ENCODE measurements around the gene LMBR1.
A peak's percentile ranks its signal among the peaks of the same experiment; 100 is the strongest.
"Not testable (repeated sequence)": the region's sequence is repeated elsewhere in the genome, so short reads cannot be mapped to it uniquely, and the experiment has no call there.

The LMBR1 gene

GRCh38 chr7:156898938-156899337 is 6.0 kb upstream of the LMBR1 start:
- H3K36me3 ChIP-seq (ENCODE audit: control insufficient read depth, low read depth, low read length): no peaks in the 10 kb centered on the region
- H3K9me3 ChIP-seq (ENCODE audit: control insufficient read depth, low read depth, low read length): no peaks in the 10 kb centered on the region
- no peak overlapping the region for H3K4me3 ChIP-seq (ENCODE audit: low read length)
- no peaks in the 10 kb centered on the region for H3K27me3 ChIP-seq (ENCODE audit: control insufficient read depth, insufficient read depth, low read length)
- no peaks in the 10 kb centered on the region for H3K4me1 ChIP-seq (ENCODE audit: control insufficient read depth, low read depth, low read length)
- H3K27ac ChIP-seq (ENCODE audit: low read length): no peak overlapping the region
- no peak overlapping the region for H3K9ac ChIP-seq (ENCODE audit: low read length)

GRCh38 chr7:156897673-156898072 is 4.7 kb upstream of the LMBR1 start:
- H3K27me3 ChIP-seq (ENCODE audit: control insufficient read depth, insufficient read depth, low read length): no peaks in the 10 kb centered on the region
- H3K9me3 ChIP-seq (ENCODE audit: control insufficient read depth, low read depth, low read length): no peaks in the 10 kb centered on the region
- no peaks in the 10 kb centered on the region for H3K4me1 ChIP-seq (ENCODE audit: control insufficient read depth, low read depth, low read length)
- no peak overlapping the region for H3K9ac ChIP-seq (ENCODE audit: low read length)
- H3K36me3 ChIP-seq (ENCODE audit: control insufficient read depth, low read depth, low read length): no peaks in the 10 kb centered on the region
- H3K4me3 ChIP-seq (ENCODE audit: low read length): no peak overlapping the region
- no peak overlapping the region for H3K27ac ChIP-seq (ENCODE audit: low read length)

- H3K4me3 ChIP-seq (ENCODE audit: low read length): no peak overlapping the region
- H3K4me1 ChIP-seq (ENCODE audit: control insufficient read depth, low read depth, low read length): no peaks in the 10 kb centered on the region
- H3K36me3 ChIP-seq (ENCODE audit: control insufficient read depth, low read depth, low read length): no peaks in the 10 kb centered on the region
- H3K9ac ChIP-seq (ENCODE audit: low read length): no peak overlapping the region
- H3K9me3 ChIP-seq (ENCODE audit: control insufficient read depth, low read depth, low read length): no peaks in the 10 kb centered on the region
- H3K27ac ChIP-seq (ENCODE audit: low read length): no peak overlapping the region
- no peaks in the 10 kb centered on the region for H3K27me3 ChIP-seq (ENCODE audit: control insufficient read depth, insufficient read depth, low read length)
Observed at GRCh38 chr7:156896388-156897022, 3.5 kb upstream of the LMBR1 start.

- H3K9me3 ChIP-seq (ENCODE audit: control insufficient read depth, low read depth, low read length): no peaks in the 10 kb centered on the region
- no peak overlapping the region for H3K4me3 ChIP-seq (ENCODE audit: low read length)
- no peaks in the 10 kb centered on the region for H3K4me1 ChIP-seq (ENCODE audit: control insufficient read depth, low read depth, low read length)
- H3K27ac ChIP-seq (ENCODE audit: low read length): no peak overlapping the region
- H3K9ac ChIP-seq (ENCODE audit: low read length): no peak overlapping the region
- H3K27me3 ChIP-seq (ENCODE audit: control insufficient read depth, insufficient read depth, low read length): no peaks in the 10 kb centered on the region
- no peaks in the 10 kb centered on the region for H3K36me3 ChIP-seq (ENCODE audit: control insufficient read depth, low read depth, low read length)
Observed at GRCh38 chr7:156895024-156895780, 2.2 kb upstream of the LMBR1 start.

GRCh38 chr7:156892081-156892800 is 742 bp downstream of the LMBR1 start:
- H3K36me3 ChIP-seq (ENCODE audit: control insufficient read depth, low read depth, low read length): no peaks in the 10 kb centered on the region
- H3K9ac ChIP-seq (ENCODE audit: low read length): peak overlapping the region; percentile 69
- no peaks in the 10 kb centered on the region for H3K4me1 ChIP-seq (ENCODE audit: control insufficient read depth, low read depth, low read length)
- no peaks in the 10 kb centered on the region for H3K27me3 ChIP-seq (ENCODE audit: control insufficient read depth, insufficient read depth, low read length)
- peak overlapping the region; percentile 96 for H3K4me3 ChIP-seq (ENCODE audit: low read length)
- H3K9me3 ChIP-seq (ENCODE audit: control insufficient read depth, low read depth, low read length): no peaks in the 10 kb centered on the region
- peak overlapping the region; percentile 27 for H3K27ac ChIP-seq (ENCODE audit: low read length)

GRCh38 chr7:156889746-156890145 is 3.2 kb downstream of the LMBR1 start:
- no peaks in the 10 kb centered on the region for H3K4me1 ChIP-seq (ENCODE audit: control insufficient read depth, low read depth, low read length)
- no peak overlapping the region for H3K4me3 ChIP-seq (ENCODE audit: low read length)
- no peak overlapping the region for H3K27ac ChIP-seq (ENCODE audit: low read length)
- no peaks in the 10 kb centered on the region for H3K9me3 ChIP-seq (ENCODE audit: control insufficient read depth, low read depth, low read length)
- H3K36me3 ChIP-seq (ENCODE audit: control insufficient read depth, low read depth, low read length): no peaks in the 10 kb centered on the region
- H3K9ac ChIP-seq (ENCODE audit: low read length): no peak overlapping the region
- no peaks in the 10 kb centered on the region for H3K27me3 ChIP-seq (ENCODE audit: control insufficient read depth, insufficient read depth, low read length)

- no peak overlapping the region for H3K27ac ChIP-seq (ENCODE audit: low read length)
- no peak overlapping the region for H3K4me3 ChIP-seq (ENCODE audit: low read length)
- no peak overlapping the region for H3K9ac ChIP-seq (ENCODE audit: low read length)
- no peaks in the 10 kb centered on the region for H3K4me1 ChIP-seq (ENCODE audit: control insufficient read depth, low read depth, low read length)
- H3K36me3 ChIP-seq (ENCODE audit: control insufficient read depth, low read depth, low read length): no peaks in the 10 kb centered on the region
- no peaks in the 10 kb centered on the region for H3K27me3 ChIP-seq (ENCODE audit: control insufficient read depth, insufficient read depth, low read length)
- no peaks in the 10 kb centered on the region for H3K9me3 ChIP-seq (ENCODE audit: control insufficient read depth, low read depth, low read length)
Observed at GRCh38 chr7:156889089-156889488, 3.9 kb downstream of the LMBR1 start.

- Histone ChIP-seq H3K36me3 (ENCODE audit: control insufficient read depth, low read depth, low read length) (no peaks in the 10 kb centered on the region), H3K4me3 (ENCODE audit: low read length) (no peak overlapping the region)
Observed at GRCh38 chr7:156886020-156886795, 6.8 kb downstream of the LMBR1 start.

GRCh38 chr7:156881679-156882078 is 11.3 kb downstream of the LMBR1 start:
- Histone ChIP-seq H3K4me1 (ENCODE audit: control insufficient read depth, low read depth, low read length) (no peaks in the 10 kb centered on the region), H3K36me3 (ENCODE audit: control insufficient read depth, low read depth, low read length) (no peaks in the 10 kb centered on the region), H3K27me3 (ENCODE audit: control insufficient read depth, insufficient read depth, low read length) (no peaks in the 10 kb centered on the region), H3K9ac (ENCODE audit: low read length) (no peak overlapping the region), H3K9me3 (ENCODE audit: control insufficient read depth, low read depth, low read length) (peaks cover 4% of the 10 kb centered on the region), H3K4me3 (ENCODE audit: low read length) (no peak overlapping the region), H3K27ac (ENCODE audit: low read length) (no peak overlapping the region)

More at GRCh38 chr7:156886020-156886795, 6.8 kb downstream of the LMBR1 start:
- Histone ChIP-seq H3K27me3 (ENCODE audit: control insufficient read depth, insufficient read depth, low read length) (no peaks in the 10 kb centered on the region), H3K9me3 (ENCODE audit: control insufficient read depth, low read depth, low read length) (no peaks in the 10 kb centered on the region), H3K9ac (ENCODE audit: low read length) (no peak overlapping the region), H3K4me1 (ENCODE audit: control insufficient read depth, low read depth, low read length) (no peaks in the 10 kb centered on the region), H3K27ac (ENCODE audit: low read length) (no peak overlapping the region)

GRCh38 chr7:156875766-156876165 is 17.2 kb downstream of the LMBR1 start:
- Histone ChIP-seq H3K9ac (ENCODE audit: low read length) (no peak overlapping the region), H3K9me3 (ENCODE audit: control insufficient read depth, low read depth, low read length) (peaks cover 4% of the 10 kb centered on the region), H3K36me3 (ENCODE audit: control insufficient read depth, low read depth, low read length) (no peaks in the 10 kb centered on the region), H3K4me3 (ENCODE audit: low read length) (no peak overlapping the region), H3K27ac (ENCODE audit: low read length) (no peak overlapping the region), H3K27me3 (ENCODE audit: control insufficient read depth, insufficient read depth, low read length) (no peaks in the 10 kb centered on the region), H3K4me1 (ENCODE audit: control insufficient read depth, low read depth, low read length) (no peaks in the 10 kb centered on the region)

- not testable (repeated sequence) for H3K4me3 ChIP-seq (ENCODE audit: low read length); H3K9me3 ChIP-seq (ENCODE audit: control insufficient read depth, low read depth, low read length); H3K27ac ChIP-seq (ENCODE audit: low read length); H3K36me3 ChIP-seq (ENCODE audit: control insufficient read depth, low read depth, low read length); H3K27me3 ChIP-seq (ENCODE audit: control insufficient read depth, insufficient read depth, low read length); H3K9ac ChIP-seq (ENCODE audit: low read length)
- peaks cover 10% of the 10 kb centered on the region for H3K4me1 ChIP-seq (ENCODE audit: control insufficient read depth, low read depth, low read length)
Observed at GRCh38 chr7:156868363-156868762, 24.6 kb downstream of the LMBR1 start.
